PC-9 (cell line): ENCODE results near the gene OCSTAMP. TPM values are rescaled to one million over a fixed set of nuclear protein-coding genes. Genes with fewer than 3 reads are reported as not detected.

Experiments
- Bru-seq: library from RNA; stranded (reverse); fragments of 400-500 nt; gene quantifications from one replicate; lab custom pipeline; 2021; lab: Mats Ljungman, UMichigan
- BruChase-seq, 2 experiments: library from RNA; stranded (reverse); fragments of 400-500 nt; gene quantifications; one replicate each; lab custom pipeline; 2021; lab: Mats Ljungman, UMichigan
- BruUV-seq: library from RNA; stranded (reverse); fragments of 400-500 nt; replicated peaks from 2 replicates; lab custom pipeline; 2021; lab: Mats Ljungman, UMichigan
- CTCF ChIA-PET: fragments of 300-600 bp; sonication (Branson Sonifier 250); formaldehyde crosslinking; loops from one replicate; lab custom pipeline; 2022; ENCODE audit warnings: antibody characterized with exemption; lab: Charles Lee
- POLR2A ChIA-PET: fragments of 300-600 bp; sonication (Branson Sonifier 250); formaldehyde crosslinking; loops from one replicate; lab custom pipeline; 2022; ENCODE audit warnings: antibody characterized with exemption; ENCODE audit not compliant: unreplicated experiment; lab: Charles Lee
- DNase-seq, 2 experiments: peaks; one replicate each; pipeline versions ENCODE4 v3.0.0 to v3.0.0-alpha.2; 2015 to 2022; ENCODE audit warnings: mixed read lengths in 1 of 2
- H2AFZ ChIP-seq: fragments of 200-600 bp; sonication (generic); 2 replicates; pipeline ENCODE4 v1.8.1; 2017; ENCODE audit warnings: antibody characterized with exemption
- H3F3A ChIP-seq: fragments of 200-600 bp; sonication (generic); 2 replicates; pipeline ENCODE4 v1.8.1; 2017; ENCODE audit warnings: antibody characterized with exemption, mild to moderate bottlenecking, low read depth; ENCODE audit not compliant: insufficient read depth
- H3K27ac ChIP-seq: fragments of 200-600 bp; sonication (generic); 2 replicates; pipeline ENCODE4 v1.6.1; 2016; ENCODE audit warnings: mixed run types
- H3K27me3 ChIP-seq: fragments of 200-600 bp; sonication (generic); 2 replicates; pipeline ENCODE4 v1.6.1; 2016; ENCODE audit warnings: low read depth, mixed run types; ENCODE audit not compliant: insufficient read depth
- H3K36me3 ChIP-seq: fragments of 200-600 bp; sonication (generic); 2 replicates; pipeline ENCODE4 v1.6.1; 2016; ENCODE audit warnings: low read depth, mixed run types
- H3K4me1 ChIP-seq: fragments of 200-600 bp; sonication (generic); replicated peaks from 2 replicates; pipeline ENCODE4 v1.6.1; 2016; ENCODE audit warnings: mixed run types; ENCODE audit not compliant: insufficient read depth
- H3K4me2 ChIP-seq: fragments of 200-600 bp; sonication (generic); 2 replicates; pipeline ENCODE4 v1.6.1; 2017; ENCODE audit warnings: mixed run types
- H3K4me3 ChIP-seq: fragments of 200-600 bp; sonication (generic); 2 replicates; pipeline ENCODE4 v1.6.1; 2016; ENCODE audit warnings: mixed run types
- H3K79me2 ChIP-seq: fragments of 200-600 bp; sonication (generic); 2 replicates; pipeline ENCODE4 v1.6.1; 2017; ENCODE audit warnings: low read depth, mixed run types
- H3K9me2 ChIP-seq: fragments of 200-600 bp; sonication (generic); 2 replicates; pipeline ENCODE4 v1.8.1; 2017; ENCODE audit warnings: mild to moderate bottlenecking; ENCODE audit not compliant: insufficient read depth
- H3K9me3 ChIP-seq: fragments of 200-600 bp; sonication (generic); 2 replicates; pipeline ENCODE4 v1.8.1; 2016; ENCODE audit warnings: low read depth; ENCODE audit not compliant: insufficient read depth
- H4K20me1 ChIP-seq: fragments of 200-600 bp; sonication (generic); 2 replicates; pipeline ENCODE4 v1.8.1; 2017; ENCODE audit not compliant: insufficient read depth
- EZH2 ChIP-seq: fragments of 200-600 bp; sonication (generic); IDR thresholded peaks from 2 replicates; pipeline ENCODE4 v1.8.0; 2017; ENCODE audit warnings: antibody characterized with exemption, low read depth
- intact Hi-C: fragments of 100-400 bp; cut with micrococcal nuclease; formaldehyde crosslinking; loops from one replicate; pipeline ENCODE4 v1.10.0; 2022; ENCODE audit not compliant: unreplicated experiment
- long read RNA-seq: library from polyadenylated mRNA; stranded (forward); transcript quantifications from one replicate; pipeline ENCODE4 v2.0.0, GENCODE V29; 2022
- total RNA-seq: library from RNA; stranded (reverse); gene quantifications from 2 replicates; pipeline ENCODE4 v1.2.3, GENCODE V29; 2021
- TF ChIP-seq, protein P1 (sequence below): fragments of 200-600 bp; sonication (generic); conservative IDR thresholded peaks from 2 replicates; pipeline ENCODE4 v1.6.1; 2017; ENCODE audit warnings: mixed run types, antibody characterized with exemption, mild to moderate bottlenecking, moderate library complexity

The OCSTAMP gene, protein sequence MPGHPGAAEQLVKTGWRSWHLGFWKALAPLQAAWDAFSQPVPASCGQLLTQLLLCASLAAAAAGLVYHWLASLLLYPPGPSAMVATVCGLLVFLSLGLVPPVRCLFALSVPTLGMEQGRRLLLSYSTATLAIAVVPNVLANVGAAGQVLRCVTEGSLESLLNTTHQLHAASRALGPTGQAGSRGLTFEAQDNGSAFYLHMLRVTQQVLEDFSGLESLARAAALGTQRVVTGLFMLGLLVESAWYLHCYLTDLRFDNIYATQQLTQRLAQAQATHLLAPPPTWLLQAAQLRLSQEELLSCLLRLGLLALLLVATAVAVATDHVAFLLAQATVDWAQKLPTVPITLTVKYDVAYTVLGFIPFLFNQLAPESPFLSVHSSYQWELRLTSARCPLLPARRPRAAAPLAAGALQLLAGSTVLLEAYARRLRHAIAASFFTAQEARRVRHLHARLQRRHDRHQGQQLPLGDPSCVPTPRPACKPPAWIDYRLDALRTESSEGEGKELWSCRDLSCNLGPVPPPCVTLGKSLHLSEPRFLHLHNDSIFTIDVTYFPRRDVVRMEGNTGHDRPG
- not detected in 2 replicates for total RNA-seq
- not detected for Bru-seq, nascent RNA
- BruChase-seq, experiment 1, labeled RNA remaining after a 2-hour chase: not detected
- BruChase-seq, experiment 2, labeled RNA remaining after a 6-hour chase: not detected
- long read RNA-seq: 0 reads

DNA sequence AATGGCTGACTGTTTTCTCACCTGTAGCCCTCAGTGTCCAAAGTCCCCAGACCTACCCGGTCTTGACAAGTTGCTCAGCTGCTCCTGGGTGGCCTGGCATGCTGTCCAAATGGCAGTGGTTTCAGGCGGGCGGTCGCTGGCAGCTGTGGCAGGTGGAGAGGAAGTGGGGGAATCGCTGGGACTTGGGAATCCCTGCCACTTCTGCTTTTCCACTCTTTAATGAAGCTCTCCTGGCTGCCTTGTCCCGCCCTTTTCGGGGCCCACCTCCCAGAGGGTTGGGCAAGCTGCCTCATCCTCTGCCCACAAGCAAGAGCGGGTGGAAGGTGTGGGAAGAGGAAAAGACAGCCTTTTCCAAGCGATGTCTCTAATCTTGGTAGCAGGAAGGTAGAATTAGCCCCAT, at the start of gene OCSTAMP:
Gene OCSTAMP (minus strand): TSS at position 194 of the 400 bp plus-strand sequence. CDS start 94 bp downstream, at position 100.
- Histone ChIP-seq H3K79me2 (no peaks in the 10 kb centered on the region), H3K9me2 (no peaks in the 10 kb centered on the region), H3K36me3 (no peaks in the 10 kb centered on the region), H3K4me2 (no peak within 1 kb of the TSS), H3K27ac (no peak within 1 kb of the TSS), H3K27me3 (peaks cover 49% of the 10 kb centered on the region), H2AFZ (no peak within 1 kb of the TSS), H3F3A (no peaks in the 10 kb centered on the region), H3K4me3 (no peak within 1 kb of the TSS), H3K9me3 (no peaks in the 10 kb centered on the region), H3K4me1 (no peaks in the 10 kb centered on the region), H4K20me1 (no peaks in the 10 kb centered on the region)
- no TSS peak for BruUV-seq
- no peak for TF ChIP-seq EZH2
- TF ChIP-seq, protein P1, sequence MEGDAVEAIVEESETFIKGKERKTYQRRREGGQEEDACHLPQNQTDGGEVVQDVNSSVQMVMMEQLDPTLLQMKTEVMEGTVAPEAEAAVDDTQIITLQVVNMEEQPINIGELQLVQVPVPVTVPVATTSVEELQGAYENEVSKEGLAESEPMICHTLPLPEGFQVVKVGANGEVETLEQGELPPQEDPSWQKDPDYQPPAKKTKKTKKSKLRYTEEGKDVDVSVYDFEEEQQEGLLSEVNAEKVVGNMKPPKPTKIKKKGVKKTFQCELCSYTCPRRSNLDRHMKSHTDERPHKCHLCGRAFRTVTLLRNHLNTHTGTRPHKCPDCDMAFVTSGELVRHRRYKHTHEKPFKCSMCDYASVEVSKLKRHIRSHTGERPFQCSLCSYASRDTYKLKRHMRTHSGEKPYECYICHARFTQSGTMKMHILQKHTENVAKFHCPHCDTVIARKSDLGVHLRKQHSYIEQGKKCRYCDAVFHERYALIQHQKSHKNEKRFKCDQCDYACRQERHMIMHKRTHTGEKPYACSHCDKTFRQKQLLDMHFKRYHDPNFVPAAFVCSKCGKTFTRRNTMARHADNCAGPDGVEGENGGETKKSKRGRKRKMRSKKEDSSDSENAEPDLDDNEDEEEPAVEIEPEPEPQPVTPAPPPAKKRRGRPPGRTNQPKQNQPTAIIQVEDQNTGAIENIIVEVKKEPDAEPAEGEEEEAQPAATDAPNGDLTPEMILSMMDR: no peak
- ChIA-PET POLR2A (interaction anchor here (0.6 to 0.7 kb wide), 2 partner anchors 659 to 1549 kb away, joined by 3 to 4 read pairs; no protein-coding TSS in a partner anchor), CTCF (no interaction called here)
- intact Hi-C loops: no loop called here
- no peak for DNase-seq

DNA sequence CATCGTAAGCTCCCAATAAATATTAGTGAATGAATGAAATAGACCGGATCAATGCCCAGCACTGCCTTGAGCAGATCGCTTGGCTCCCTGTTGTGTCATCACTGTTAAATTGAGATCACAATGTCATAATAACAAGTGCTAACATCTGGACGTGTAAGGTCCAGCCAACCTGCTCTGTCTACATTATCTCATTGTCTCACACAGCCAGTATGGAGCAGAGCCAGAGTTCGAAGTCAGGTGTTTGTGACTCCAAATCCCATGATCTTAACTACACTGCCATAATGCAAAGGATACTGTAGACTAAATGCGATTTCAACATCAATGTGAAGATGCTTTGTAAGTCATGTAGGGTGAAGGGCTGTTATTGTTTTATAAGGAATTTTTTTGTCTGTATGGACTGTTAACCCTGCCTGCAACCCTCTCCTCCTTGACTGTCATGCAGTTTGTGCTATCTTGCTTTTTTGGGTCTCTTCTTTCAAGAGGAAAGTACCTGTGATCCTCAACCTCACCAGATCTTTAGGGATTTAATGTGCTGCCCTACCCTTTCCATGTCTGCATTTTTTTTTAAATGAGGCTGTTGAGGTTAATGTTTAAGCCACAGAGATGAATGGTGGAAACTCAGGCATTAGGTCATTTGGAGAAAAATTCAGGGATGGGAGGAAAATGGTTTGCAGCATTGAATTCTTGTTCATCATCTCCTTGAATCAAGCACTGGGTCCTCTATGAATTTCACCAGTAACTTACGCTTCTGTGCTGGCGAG, 49.0 kb upstream of the OCSTAMP start:
- no TSS peak for BruUV-seq
- Histone ChIP-seq H2AFZ (no peak overlapping the region), H3K36me3 (no peaks in the 10 kb centered on the region), H3K79me2 (no peaks in the 10 kb centered on the region), H3K4me2 (no peak overlapping the region), H3K4me3 (no peak overlapping the region), H4K20me1 (no peaks in the 10 kb centered on the region), H3K4me1 (no peaks in the 10 kb centered on the region), H3K27ac (no peak overlapping the region), H3K9me3 (no peaks in the 10 kb centered on the region), H3K9me2 (no peaks in the 10 kb centered on the region), H3F3A (no peaks in the 10 kb centered on the region), H3K27me3 (no peaks in the 10 kb centered on the region)
- DNase-seq: no peak
- POLR2A ChIA-PET: no interaction called here
- CTCF ChIA-PET: no interaction called here
- no peak for TF ChIP-seq EZH2
- TF ChIP-seq, protein P1: no peak
- intact Hi-C loops: no loop called here

DNA sequence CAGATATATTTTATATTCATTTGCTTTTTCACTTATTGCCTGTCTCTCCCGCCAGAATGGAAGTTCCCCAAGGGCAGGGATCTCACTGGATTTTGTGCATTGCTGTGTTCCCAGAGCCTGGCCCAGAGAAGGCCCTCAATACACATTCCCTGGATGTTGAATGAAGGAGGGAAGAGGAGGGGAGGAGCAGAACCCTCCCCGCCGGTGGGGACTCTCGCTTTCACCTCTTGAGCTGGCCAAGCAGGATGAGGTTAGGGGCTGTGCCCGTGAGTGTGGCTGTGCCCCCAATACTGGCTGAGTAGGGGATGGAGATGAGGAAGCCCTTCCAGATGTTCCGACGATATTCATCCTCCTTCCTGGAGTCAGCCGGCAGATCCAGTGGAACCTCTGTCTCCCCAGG, 45.5 kb upstream of the OCSTAMP start:
- H3F3A ChIP-seq: no peaks in the 10 kb centered on the region
- H3K79me2 ChIP-seq: no peaks in the 10 kb centered on the region
- no peaks in the 10 kb centered on the region for H4K20me1 ChIP-seq
- no peaks in the 10 kb centered on the region for H3K9me3 ChIP-seq
- no peak overlapping the region for H3K4me3 ChIP-seq
- TF ChIP-seq, protein P1: no peak
- TF ChIP-seq EZH2: no peak
- BruUV-seq: no TSS peak
- CTCF ChIA-PET: no interaction called here
- no peaks in the 10 kb centered on the region for H3K36me3 ChIP-seq
- POLR2A ChIA-PET: no interaction called here
- no peak overlapping the region for H2AFZ ChIP-seq
- no peak for DNase-seq
- H3K4me1 ChIP-seq: no peaks in the 10 kb centered on the region
- intact Hi-C loops: no loop called here
- no peaks in the 10 kb centered on the region for H3K9me2 ChIP-seq
- no peak overlapping the region for H3K27ac ChIP-seq
- no peaks in the 10 kb centered on the region for H3K27me3 ChIP-seq
- no peak overlapping the region for H3K4me2 ChIP-seq
